ENCODE data around the gene INTS4.
"Not testable (repeated sequence)": the region's sequence is repeated elsewhere in the genome, so short reads cannot be mapped to it uniquely, and the experiment has no call there.

Gene INTS4

GRCh38 chr11:77999446-78000030 lies 5.1 kb upstream of the INTS4 start:
- POLR2A ChIA-PET, result interaction anchor here (0.6 to 0.7 kb wide), 3 partner anchors 178 to 180 kb away, joined by 3 read pairs; no protein-coding TSS in a partner anchor
- CTCF ChIA-PET, result interaction anchor here (0.9 to 2.3 kb wide), 6 partner anchors 10 to 223 kb away, joined by 3 to 7 read pairs (median 4); no protein-coding TSS in a partner anchor
- no peak for DNase-seq (ENCODE audit: extremely low spot score)

GRCh38 chr11:77993902-77994301 lies 566 bp downstream of the INTS4 start:
- ChIA-PET POLR2A (interaction anchor here (0.6 to 2.2 kb wide), 6 partner anchors 16 to 356 kb away, joined by 3 to 20 read pairs (median 8); partner anchors contain the start of gene CLNS1A), CTCF (interaction anchor here (0.5 kb wide), 1 partner anchor 13 kb away, joined by 9 read pairs; no protein-coding TSS in a partner anchor)
- no peak for DNase-seq (ENCODE audit: extremely low spot score)
- no peak for TF ChIP-seq NFRKB (IDR thresholded peaks at IDR 0.05)
- TF ChIP-seq PKNOX1 (IDR thresholded peaks at IDR 0.05), result no peak
- no peak for TF ChIP-seq FOXA1 (IDR thresholded peaks at IDR 0.05)
- no peak for TF ChIP-seq HDGF (IDR thresholded peaks at IDR 0.05; ENCODE audit: borderline replicate concordance)
- no peak for TF ChIP-seq CTBP1 (IDR thresholded peaks at IDR 0.05; ENCODE audit: borderline replicate concordance)

More at GRCh38 chr11:77999446-78000030, 5.1 kb upstream of the INTS4 start:
- TF ChIP-seq LEF1 (IDR thresholded peaks at IDR 0.05; ENCODE audit: borderline replicate concordance) (no peak), TARDBP (IDR thresholded peaks at IDR 0.05) (no peak), FOXK2 (IDR thresholded peaks at IDR 0.05) (no peak), L3MBTL2 (conservative IDR thresholded peaks at IDR 0.05) (no peak), SP1 (IDR thresholded peaks at IDR 0.05) (no peak), FOXM1 (IDR thresholded peaks at IDR 0.05; ENCODE audit: borderline replicate concordance) (no peak), ARNT (IDR thresholded peaks at IDR 0.05) (no peak), PKNOX1 (IDR thresholded peaks at IDR 0.05) (no peak), CTBP1 (IDR thresholded peaks at IDR 0.05; ENCODE audit: borderline replicate concordance) (no peak), NFRKB (IDR thresholded peaks at IDR 0.05) (no peak), SUZ12 (IDR thresholded peaks at IDR 0.05) (no peak), ZNF384 (IDR thresholded peaks at IDR 0.05) (no peak), HDGF (IDR thresholded peaks at IDR 0.05; ENCODE audit: borderline replicate concordance) (no peak), BHLHE40 (IDR thresholded peaks at IDR 0.05; ENCODE audit: borderline replicate concordance) (no peak), FOXA1 (IDR thresholded peaks at IDR 0.05) (no peak), ELF4 (IDR thresholded peaks at IDR 0.05) (no peak)

GRCh38 chr11:77990981-77991380 lies 3.5 kb downstream of the INTS4 start:
- DNase-seq (ENCODE audit: extremely low spot score), result no peak
- POLR2A ChIA-PET, result no interaction called here
- CTCF ChIA-PET, result no interaction called here
- TF ChIP-seq TARDBP (IDR thresholded peaks at IDR 0.05) (no peak), ELF4 (IDR thresholded peaks at IDR 0.05) (no peak), ZNF384 (IDR thresholded peaks at IDR 0.05) (no peak), FOXA1 (IDR thresholded peaks at IDR 0.05) (no peak), HDGF (IDR thresholded peaks at IDR 0.05; ENCODE audit: borderline replicate concordance) (no peak), SUZ12 (IDR thresholded peaks at IDR 0.05) (no peak), PKNOX1 (IDR thresholded peaks at IDR 0.05) (no peak), BHLHE40 (IDR thresholded peaks at IDR 0.05; ENCODE audit: borderline replicate concordance) (no peak), FOXK2 (IDR thresholded peaks at IDR 0.05) (no peak), CTBP1 (IDR thresholded peaks at IDR 0.05; ENCODE audit: borderline replicate concordance) (no peak), ARNT (IDR thresholded peaks at IDR 0.05) (no peak)

- DNase-seq (ENCODE audit: extremely low spot score); POLR2A ChIA-PET; CTCF ChIA-PET: not testable (repeated sequence)
Measured at GRCh38 chr11:77986456-77986855, 8.0 kb downstream of the INTS4 start.

GRCh38 chr11:77981346-77981947 lies 13.0 kb downstream of the INTS4 start:
- POLR2A ChIA-PET, result interaction anchor here (1.0 kb wide), 1 partner anchor 13 kb away, joined by 4 read pairs; the partner anchor contains the start of gene INTS4

More at GRCh38 chr11:77981346-77981947, 13.0 kb downstream of the INTS4 start:
- CTCF ChIA-PET, result interaction anchor here (0.6 kb wide), 1 partner anchor 72 kb away, joined by 4 read pairs; no protein-coding TSS in a partner anchor
- TF ChIP-seq NFRKB (IDR thresholded peaks at IDR 0.05) (no peak), SUZ12 (IDR thresholded peaks at IDR 0.05) (no peak), HDGF (IDR thresholded peaks at IDR 0.05; ENCODE audit: borderline replicate concordance) (no peak), LEF1 (IDR thresholded peaks at IDR 0.05; ENCODE audit: borderline replicate concordance) (no peak), ZNF384 (IDR thresholded peaks at IDR 0.05) (no peak), BHLHE40 (IDR thresholded peaks at IDR 0.05; ENCODE audit: borderline replicate concordance) (no peak), FOXM1 (IDR thresholded peaks at IDR 0.05; ENCODE audit: borderline replicate concordance) (no peak), PKNOX1 (IDR thresholded peaks at IDR 0.05) (no peak), TARDBP (IDR thresholded peaks at IDR 0.05) (no peak), SP1 (IDR thresholded peaks at IDR 0.05) (no peak), L3MBTL2 (conservative IDR thresholded peaks at IDR 0.05) (no peak), CTBP1 (IDR thresholded peaks at IDR 0.05; ENCODE audit: borderline replicate concordance) (no peak), ARNT (IDR thresholded peaks at IDR 0.05) (no peak), FOXA1 (IDR thresholded peaks at IDR 0.05) (no peak), ELF4 (IDR thresholded peaks at IDR 0.05) (no peak), FOXK2 (IDR thresholded peaks at IDR 0.05) (no peak)
- DNase-seq (ENCODE audit: extremely low spot score), result no peak
